Right lobe of liver (tissue), 4 donors: ENCODE data around the gene MTCH1.

Source experiments
- CTCF ChIP-seq, 4 donors: fragments of 200-600 bp in 3 of 4; fragments of 450-650 bp in 1 of 4; IDR thresholded peaks; one replicate each; pipeline versions ENCODE4 v1.5.1 to v1.8.0; 2016 to 2022; ENCODE audit warnings: antibody characterized with exemption in 4 of 4, mild to moderate bottlenecking in 2 of 4
- POLR2A ChIP-seq: fragments of 450-650 bp; IDR thresholded peaks from one replicate; pipeline ENCODE4 v1.6.1; 2017; ENCODE audit warnings: antibody characterized with exemption, mild to moderate bottlenecking
- donor health status: DM: no; HTN: no; CAD: no.
- donor health status: DM: no; HTN: no; CAD: no.
- donor health status: DM: no; HTN: yes; CAD: no.

GRCh38 chr6:36978421-36979346, 7.3 kb downstream of the MTCH1 start:
- TF ChIP-seq CTCF (IDR thresholded peaks at IDR 0.05) (no peak), POLR2A (no peak)
